Astrocyte of the spinal cord (primary cell): Measurements from ENCODE around the gene CD47.

Experiments
- DNase-seq: peaks from one replicate; pipeline ENCODE4 v3.0.0; 2011; ENCODE audit warnings: low read depth, low spot score
- H3K4me3 ChIP-seq: 2 replicates; pipeline ENCODE4 v1.5.1; 2011; ENCODE audit warnings: low read depth, mild to moderate bottlenecking, low read length, moderate library complexity
- in situ Hi-C: cut with HindIII; loops from 2 replicates; pipeline ENCODE4 v1.10.0; 2017; ENCODE audit warnings: low sequenced_read_pairs
- TF ChIP-seq, protein P1 (sequence below): IDR thresholded peaks from 2 replicates; pipeline ENCODE4 v1.5.1; 2012; ENCODE audit warnings: low read depth, mild to moderate bottlenecking, low read length, inconsistent platforms

CD47 gene

DNA sequence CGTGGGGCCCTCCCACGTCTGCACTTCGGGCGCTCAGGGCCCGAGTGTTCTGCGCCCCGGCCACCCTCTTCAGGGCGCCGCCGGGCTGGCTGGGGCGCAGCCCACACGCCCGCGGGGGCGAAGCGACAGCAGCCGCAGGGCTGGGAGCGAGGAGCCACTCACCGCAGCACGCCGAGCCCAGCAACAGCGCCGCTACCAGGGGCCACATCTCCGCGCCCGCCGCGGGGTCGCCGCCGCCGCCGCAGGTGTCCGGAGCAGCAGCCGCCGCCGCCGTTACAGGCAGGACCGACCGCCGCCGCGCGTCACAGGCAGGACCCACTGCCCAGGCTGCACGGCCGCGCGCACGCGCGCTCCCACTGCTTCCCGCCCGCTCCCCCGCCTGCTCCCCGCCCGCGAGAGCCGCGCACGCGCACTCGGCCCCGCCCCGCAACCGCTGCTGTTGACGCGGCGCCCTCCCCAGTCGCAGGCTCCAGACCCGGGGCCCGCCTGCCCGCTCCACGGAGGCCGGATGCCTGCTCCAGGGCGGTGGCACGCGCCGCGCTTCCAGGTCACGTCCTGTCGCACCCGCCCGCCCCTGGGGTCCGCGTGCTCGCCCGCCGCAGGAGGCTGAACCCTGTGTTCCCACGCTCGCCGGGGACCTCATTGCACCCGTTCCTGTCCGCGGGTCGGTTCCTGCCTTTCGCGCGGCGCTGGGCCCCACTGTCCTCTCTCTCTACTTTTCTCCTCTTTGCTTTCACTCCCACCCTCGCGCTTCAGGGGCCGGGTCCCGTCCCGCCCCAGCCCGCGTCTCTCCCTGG is at the start of gene CD47:
CD47 (minus strand) TSS at position 331 of the 797 bp plus-strand sequence; CDS start at position 208, 123 bp downstream.
- H3K4me3 ChIP-seq = peak within 1 kb of the TSS; percentile 82
- in situ Hi-C loops = no loop called here
- TF ChIP-seq, protein P1, sequence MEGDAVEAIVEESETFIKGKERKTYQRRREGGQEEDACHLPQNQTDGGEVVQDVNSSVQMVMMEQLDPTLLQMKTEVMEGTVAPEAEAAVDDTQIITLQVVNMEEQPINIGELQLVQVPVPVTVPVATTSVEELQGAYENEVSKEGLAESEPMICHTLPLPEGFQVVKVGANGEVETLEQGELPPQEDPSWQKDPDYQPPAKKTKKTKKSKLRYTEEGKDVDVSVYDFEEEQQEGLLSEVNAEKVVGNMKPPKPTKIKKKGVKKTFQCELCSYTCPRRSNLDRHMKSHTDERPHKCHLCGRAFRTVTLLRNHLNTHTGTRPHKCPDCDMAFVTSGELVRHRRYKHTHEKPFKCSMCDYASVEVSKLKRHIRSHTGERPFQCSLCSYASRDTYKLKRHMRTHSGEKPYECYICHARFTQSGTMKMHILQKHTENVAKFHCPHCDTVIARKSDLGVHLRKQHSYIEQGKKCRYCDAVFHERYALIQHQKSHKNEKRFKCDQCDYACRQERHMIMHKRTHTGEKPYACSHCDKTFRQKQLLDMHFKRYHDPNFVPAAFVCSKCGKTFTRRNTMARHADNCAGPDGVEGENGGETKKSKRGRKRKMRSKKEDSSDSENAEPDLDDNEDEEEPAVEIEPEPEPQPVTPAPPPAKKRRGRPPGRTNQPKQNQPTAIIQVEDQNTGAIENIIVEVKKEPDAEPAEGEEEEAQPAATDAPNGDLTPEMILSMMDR = no peak
- DNase-seq = peak; percentile 86

- TF ChIP-seq, protein P1 = no peak
- in situ Hi-C loops = no loop called here
- DNase-seq = no peak
- H3K4me3 ChIP-seq = no peak overlapping the region
These were observed 46.6 kb upstream of the CD47 start for GRCh38 chr3:108137460-108137814.

DNA sequence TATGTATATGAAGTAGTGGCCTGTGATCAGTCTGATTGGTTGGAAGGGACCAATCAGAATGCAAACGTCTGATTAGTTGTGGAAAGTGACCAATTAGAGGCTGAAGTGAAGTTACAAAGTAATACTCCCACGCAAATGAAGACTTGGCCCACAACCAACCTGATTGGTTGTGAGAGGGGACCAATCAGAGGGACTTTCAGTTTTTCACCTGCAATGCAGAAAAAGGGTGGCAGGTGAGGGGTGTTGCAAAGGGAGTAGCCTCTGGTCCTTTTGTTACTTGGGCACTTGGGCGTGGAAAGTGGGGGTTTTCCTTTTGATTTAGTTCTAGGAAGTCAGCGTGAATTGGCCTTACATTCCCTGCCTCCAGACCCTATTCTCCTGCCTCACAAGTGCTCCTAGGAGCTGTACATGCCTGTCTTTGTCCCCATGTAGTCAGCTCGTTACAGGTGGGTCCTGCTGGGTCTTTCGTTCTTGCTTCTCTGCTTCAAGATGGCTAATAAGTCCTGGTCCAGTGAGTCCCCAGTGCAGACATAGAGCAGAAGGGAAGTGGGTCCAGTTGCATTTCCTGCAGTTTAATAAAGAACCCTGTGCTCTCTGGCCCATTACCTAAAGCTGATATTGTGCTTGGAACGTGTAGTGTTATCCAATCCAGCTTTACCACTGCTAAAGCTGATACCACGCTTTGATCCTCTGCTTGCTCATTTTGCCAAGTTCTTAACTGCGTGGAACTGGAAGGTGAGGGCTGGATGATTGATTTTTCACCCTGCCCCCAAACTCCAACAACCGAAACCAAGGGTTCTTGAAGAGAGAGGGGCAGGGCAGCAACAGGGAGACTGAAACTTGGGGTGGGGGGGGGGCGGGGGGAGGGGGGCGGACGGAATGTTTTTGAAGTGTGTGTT is 46.0 kb upstream of the CD47 start:
- no peak for DNase-seq
- TF ChIP-seq, protein P1 = no peak
- in situ Hi-C loops = no loop called here
- no peak overlapping the region for H3K4me3 ChIP-seq

GRCh38 chr3:108134555-108134880 is 43.7 kb upstream of the CD47 start:
- no peak overlapping the region for H3K4me3 ChIP-seq
- TF ChIP-seq, protein P1 = no peak
- DNase-seq = no peak
- in situ Hi-C loops = no loop called here

DNA sequence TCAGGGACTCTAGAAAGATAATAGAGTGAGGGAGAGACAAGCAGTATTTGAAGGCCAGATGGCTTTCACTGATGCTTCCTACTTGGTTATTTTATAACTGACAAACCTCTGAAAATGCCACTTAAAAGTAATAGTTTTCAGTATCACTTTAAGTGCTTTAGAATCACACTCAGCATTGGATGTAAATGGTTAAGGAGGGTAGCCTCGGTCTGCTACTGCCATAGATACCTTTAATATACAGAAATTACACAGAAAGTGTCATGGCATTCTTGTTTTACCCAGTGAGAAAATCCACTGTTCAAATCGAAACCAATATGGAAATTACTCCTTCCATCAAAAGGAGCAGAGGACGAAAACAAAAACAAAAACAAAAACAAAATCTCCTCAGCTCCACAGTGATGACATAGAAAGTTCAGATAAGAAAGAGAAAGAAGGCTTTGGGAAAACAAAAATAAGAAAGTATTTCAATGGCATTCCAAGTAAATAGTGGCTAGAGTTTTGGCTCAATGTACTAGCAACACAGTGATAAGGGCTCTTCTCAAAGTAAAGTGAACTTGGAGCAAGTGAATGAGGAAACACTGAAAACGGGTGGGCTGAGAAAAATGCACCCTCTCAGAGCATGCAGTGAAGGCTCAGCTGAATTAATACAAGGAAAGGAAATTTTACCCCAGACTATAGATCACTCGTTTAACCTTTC is 43.2 kb upstream of the CD47 start:
- no peak for DNase-seq
- H3K4me3 ChIP-seq = no peak overlapping the region
- in situ Hi-C loops = no loop called here
- TF ChIP-seq, protein P1 = no peak

DNA sequence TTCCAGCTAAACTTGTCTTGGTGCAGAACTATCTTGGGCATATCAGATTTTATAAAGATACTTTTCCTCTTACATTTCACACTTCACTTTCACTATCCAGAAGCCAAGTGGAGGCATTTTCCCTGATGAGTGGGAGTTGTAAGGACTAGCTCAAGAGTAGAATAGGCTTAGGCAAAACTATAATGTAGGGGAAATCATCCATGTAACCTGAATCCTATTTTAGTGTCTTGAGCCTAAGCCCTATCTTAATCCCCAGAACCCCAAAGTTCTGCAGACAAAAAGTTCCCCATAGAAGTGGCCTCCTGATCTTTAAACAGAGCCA is 42.2 kb upstream of the CD47 start:
- H3K4me3 ChIP-seq = no peak overlapping the region
- TF ChIP-seq, protein P1 = no peak
- in situ Hi-C loops = no loop called here
- DNase-seq = no peak
